Activated naive CD4-positive, alpha-beta T cell treated with anti-CD3 and anti-CD28 coated beads, Interleukin-2, amount 10 ng/mL, durations not matched to agents 7 days and 5 days (primary cell): ENCODE results near the gene PRSS8.

ENCODE experiments used
- CTCF ChIA-PET: fragments of 350-600 bp; sonication (Branson Sonifier 250); formaldehyde crosslinking; loops from one replicate; lab custom pipeline; 2021; ENCODE audit warnings: antibody characterized with exemption; lab: Charles Lee
- DNase-seq: peaks from one replicate; pipeline ENCODE4 v3.0.0-alpha.2; 2020
- H3K27ac Mint-ChIP-seq: one replicate; pipeline ENCODE4 v1.8.0; 2021; ENCODE audit warnings: mild to moderate bottlenecking, moderate library complexity, mixed read lengths
- H3K27me3 Mint-ChIP-seq: one replicate; pipeline ENCODE4 v1.8.0; 2021; ENCODE audit warnings: mild to moderate bottlenecking, mixed read lengths
- H3K36me3 Mint-ChIP-seq: one replicate; pipeline ENCODE4 v1.8.0; 2021; ENCODE audit warnings: mixed read lengths
- H3K4me1 Mint-ChIP-seq: one replicate; pipeline ENCODE4 v1.8.0; 2021; ENCODE audit warnings: mixed read lengths
- H3K4me3 Mint-ChIP-seq: one replicate; pipeline ENCODE4 v1.8.0; 2021; ENCODE audit warnings: mild to moderate bottlenecking, moderate library complexity, mixed read lengths
- H3K9me3 Mint-ChIP-seq: one replicate; pipeline ENCODE4 v1.8.0; 2021; ENCODE audit warnings: mixed read lengths

Gene PRSS8

DNA sequence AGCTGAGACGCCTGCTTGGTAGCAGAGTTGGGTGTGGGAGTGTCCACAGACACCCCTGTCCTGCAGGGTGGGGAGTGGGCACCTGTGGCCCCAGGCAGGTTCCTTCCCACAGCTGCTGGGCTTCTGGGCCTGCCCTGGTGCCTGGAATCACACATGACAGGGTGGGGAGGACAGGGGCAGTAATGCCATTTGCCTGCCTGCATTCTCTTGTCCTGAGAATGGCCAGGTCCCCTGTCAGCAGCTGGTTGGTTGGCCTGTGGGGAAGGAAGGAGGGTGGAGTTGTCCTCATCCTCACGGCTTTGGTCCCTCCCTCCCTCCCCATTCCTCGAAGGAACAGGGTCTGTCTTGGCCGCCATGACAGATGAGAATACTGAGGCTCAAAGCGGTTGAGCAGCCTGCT, 52.0 kb downstream of the PRSS8 start:
- H3K4me1 Mint-ChIP-seq: peaks cover 8% of the 10 kb centered on the region
- DNase-seq: no peak
- H3K36me3 Mint-ChIP-seq: peaks cover 24% of the 10 kb centered on the region
- H3K4me3 Mint-ChIP-seq: no peak overlapping the region
- no peak overlapping the region for H3K27ac Mint-ChIP-seq
- H3K27me3 Mint-ChIP-seq: no peaks in the 10 kb centered on the region
- CTCF ChIA-PET: no interaction called here
- H3K9me3 Mint-ChIP-seq: no peaks in the 10 kb centered on the region

DNA sequence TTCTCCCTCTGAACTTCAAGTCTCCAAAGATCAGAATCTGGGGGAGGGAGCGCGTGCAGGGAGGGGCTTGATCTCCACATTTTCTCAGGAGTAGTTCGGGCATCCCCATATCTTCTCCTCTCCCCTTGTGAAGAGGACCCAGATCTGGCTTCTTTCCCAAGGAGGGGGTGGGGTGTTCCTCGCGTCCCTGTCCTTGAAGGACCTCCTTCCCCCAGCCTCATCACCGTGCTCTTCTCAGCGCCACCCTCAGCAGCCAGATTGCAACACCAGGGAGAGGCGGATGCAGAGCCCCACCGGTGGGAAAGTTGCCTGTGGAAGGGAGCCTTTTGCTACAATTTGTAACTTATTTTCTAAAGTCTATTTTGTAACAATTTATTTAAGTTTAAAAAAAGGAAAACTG, 52.4 kb downstream of the PRSS8 start:
- H3K36me3 Mint-ChIP-seq: peaks cover 27% of the 10 kb centered on the region
- CTCF ChIA-PET: no interaction called here
- H3K27ac Mint-ChIP-seq: no peak overlapping the region
- no peak overlapping the region for H3K4me3 Mint-ChIP-seq
- no peak for DNase-seq
- no peaks in the 10 kb centered on the region for H3K9me3 Mint-ChIP-seq
- H3K27me3 Mint-ChIP-seq: no peaks in the 10 kb centered on the region
- peaks cover 8% of the 10 kb centered on the region for H3K4me1 Mint-ChIP-seq

DNA sequence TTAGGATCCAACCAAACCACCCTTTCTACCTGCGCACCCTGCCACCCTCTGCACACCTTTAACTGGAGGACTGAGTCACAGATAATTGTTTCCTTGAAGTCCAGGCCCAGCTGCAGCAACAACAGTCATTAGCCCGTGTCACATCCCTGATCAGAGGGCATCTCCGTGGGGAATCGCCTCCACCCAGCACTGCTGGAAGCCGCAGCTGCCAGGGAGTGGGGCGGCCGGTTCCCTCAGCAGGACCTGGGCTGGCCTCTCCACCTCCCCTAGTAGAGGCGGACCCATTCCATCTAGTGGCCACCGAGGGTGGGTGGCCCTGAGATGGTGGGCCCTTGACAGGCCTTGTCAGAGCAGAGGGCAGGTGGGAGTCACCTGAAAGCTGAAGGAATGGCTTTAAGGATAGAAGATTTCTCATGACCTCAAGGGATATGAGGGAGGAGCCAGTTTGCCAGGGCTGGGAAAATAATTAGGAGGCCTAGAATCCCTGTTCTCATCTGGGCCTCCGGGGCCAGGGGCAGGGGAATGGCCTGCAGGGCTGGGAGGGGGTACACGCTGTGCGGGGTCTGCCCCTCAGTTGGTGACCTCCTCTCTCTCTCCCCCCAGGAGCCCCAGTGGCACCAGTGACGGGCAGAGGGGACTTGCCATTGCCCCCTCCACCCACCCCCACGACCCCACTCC, 53.0 kb downstream of the PRSS8 start:
- DNase-seq: no peak
- CTCF ChIA-PET: interaction anchor here (0.9 kb wide), 1 partner anchor 129 kb away, joined by 3 read pairs; no protein-coding TSS in a partner anchor
- H3K27me3 Mint-ChIP-seq: no peaks in the 10 kb centered on the region
- peaks cover 11% of the 10 kb centered on the region for H3K4me1 Mint-ChIP-seq
- H3K9me3 Mint-ChIP-seq: no peaks in the 10 kb centered on the region
- H3K36me3 Mint-ChIP-seq: peaks cover 33% of the 10 kb centered on the region
- H3K27ac Mint-ChIP-seq: peak overlapping the region; percentile 33
- no peak overlapping the region for H3K4me3 Mint-ChIP-seq
